Transverse colon (tissue), 4 donors: ENCODE measurements around the gene POC1B.

ENCODE experiments used
- CTCF ChIP-seq, 5 experiments: fragments of 200-600 bp in 3 of 5; fragments of 450-650 bp in 2 of 5; sonication (generic) in 3 of 5; IDR thresholded peaks; 1 replicate in 2 of 5; 2 replicates in 3 of 5; pipeline ENCODE4 v1.5.1; 2016 to 2017; ENCODE audit warnings: antibody characterized with exemption in 5 of 5, inconsistent platforms in 3 of 5, mild to moderate bottlenecking in 2 of 5, moderate library complexity in 1 of 5
- EP300 ChIP-seq: sonication (generic); formaldehyde crosslinking; IDR thresholded peaks from one replicate; pipeline ENCODE4 v1.6.1; 2017; ENCODE audit warnings: antibody characterized with exemption, low read depth
- POLR2A ChIP-seq: fragments of 450-650 bp; IDR thresholded peaks from one replicate; pipeline ENCODE4 v1.6.1; 2016; ENCODE audit warnings: antibody characterized with exemption, mild to moderate bottlenecking, moderate library complexity
- POLR2AphosphoS5 ChIP-seq, 3 donors: sonication (generic); formaldehyde crosslinking; IDR thresholded peaks; one replicate each; pipeline ENCODE4 v1.6.1; 2016; ENCODE audit warnings: antibody characterized with exemption in 3 of 3

GRCh38 chr12:89432396-89432795 lies 93.5 kb downstream of the POC1B start:
- no peak for TF ChIP-seq CTCF (IDR thresholded peaks at IDR 0.05)
- no peak for TF ChIP-seq POLR2AphosphoS5 (IDR thresholded peaks at IDR 0.05)
- no peak for TF ChIP-seq POLR2A
- no peak for TF ChIP-seq EP300
